GM21390 (cell line): Measurements from ENCODE around the gene TRPV4.

Experiments
- ATAC-seq: cut with Tn5 transposase; IDR thresholded peaks from one replicate; pipeline ENCODE4 v1.9.1; 2021; ENCODE audit not compliant: unreplicated experiment

TRPV4 gene

DNA sequence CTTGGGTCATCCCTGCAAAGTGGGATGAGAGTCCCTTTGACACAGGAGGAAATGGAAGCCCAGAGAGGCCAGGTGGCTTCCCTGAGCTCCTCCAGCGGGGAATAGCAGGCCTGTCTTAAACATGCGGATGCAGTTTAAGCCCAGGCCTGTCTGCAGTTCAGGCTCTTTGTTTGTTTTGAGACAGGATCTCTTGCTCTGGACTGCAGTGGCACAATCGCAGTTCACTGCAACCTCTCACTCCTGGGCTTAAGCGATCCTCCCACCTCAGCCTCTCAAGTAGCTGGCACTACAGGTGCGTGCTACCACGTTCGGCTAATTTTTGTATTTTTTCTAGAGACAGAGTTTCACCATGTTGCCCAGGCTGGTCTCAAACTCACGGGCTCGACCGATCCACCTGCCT, 3.5 kb downstream of the TRPV4 start:
- ATAC-seq = no peak

DNA sequence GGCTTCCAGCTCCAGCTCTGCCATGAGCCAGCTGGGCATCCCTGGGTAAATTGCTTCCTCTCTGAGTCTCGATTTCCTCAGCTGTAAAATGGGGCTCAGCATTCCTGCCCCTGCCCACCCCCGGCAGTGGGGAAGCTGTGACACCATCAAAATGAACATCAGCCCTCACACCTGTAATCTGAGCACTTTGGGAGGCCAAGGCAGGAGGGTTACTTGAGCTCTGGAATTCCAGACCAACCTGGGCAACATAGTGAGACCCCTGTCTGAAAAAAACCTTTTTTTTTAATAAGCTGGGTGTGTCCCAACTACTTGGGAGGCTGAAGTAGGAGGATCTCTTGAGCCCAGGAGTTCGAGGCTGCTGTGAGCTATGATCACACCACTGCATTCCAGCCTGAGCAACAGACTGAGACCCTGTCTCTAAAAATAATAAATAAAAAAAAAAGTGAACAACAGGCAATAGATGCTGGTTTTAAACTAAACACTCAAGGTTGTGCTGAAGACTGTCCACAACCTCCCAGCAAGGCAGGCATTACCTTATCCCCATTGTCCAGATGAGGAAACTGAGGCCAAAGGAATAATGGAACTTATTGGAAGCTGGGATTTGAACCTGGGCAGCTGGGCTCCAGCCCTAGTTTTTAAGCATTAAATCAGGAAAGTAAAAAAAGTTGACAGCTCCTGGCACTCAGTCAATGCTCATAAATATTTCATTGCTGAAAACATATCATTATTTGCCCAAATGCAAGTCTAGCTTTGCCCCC, 4.3 kb downstream of the TRPV4 start:
- no peak for ATAC-seq

DNA sequence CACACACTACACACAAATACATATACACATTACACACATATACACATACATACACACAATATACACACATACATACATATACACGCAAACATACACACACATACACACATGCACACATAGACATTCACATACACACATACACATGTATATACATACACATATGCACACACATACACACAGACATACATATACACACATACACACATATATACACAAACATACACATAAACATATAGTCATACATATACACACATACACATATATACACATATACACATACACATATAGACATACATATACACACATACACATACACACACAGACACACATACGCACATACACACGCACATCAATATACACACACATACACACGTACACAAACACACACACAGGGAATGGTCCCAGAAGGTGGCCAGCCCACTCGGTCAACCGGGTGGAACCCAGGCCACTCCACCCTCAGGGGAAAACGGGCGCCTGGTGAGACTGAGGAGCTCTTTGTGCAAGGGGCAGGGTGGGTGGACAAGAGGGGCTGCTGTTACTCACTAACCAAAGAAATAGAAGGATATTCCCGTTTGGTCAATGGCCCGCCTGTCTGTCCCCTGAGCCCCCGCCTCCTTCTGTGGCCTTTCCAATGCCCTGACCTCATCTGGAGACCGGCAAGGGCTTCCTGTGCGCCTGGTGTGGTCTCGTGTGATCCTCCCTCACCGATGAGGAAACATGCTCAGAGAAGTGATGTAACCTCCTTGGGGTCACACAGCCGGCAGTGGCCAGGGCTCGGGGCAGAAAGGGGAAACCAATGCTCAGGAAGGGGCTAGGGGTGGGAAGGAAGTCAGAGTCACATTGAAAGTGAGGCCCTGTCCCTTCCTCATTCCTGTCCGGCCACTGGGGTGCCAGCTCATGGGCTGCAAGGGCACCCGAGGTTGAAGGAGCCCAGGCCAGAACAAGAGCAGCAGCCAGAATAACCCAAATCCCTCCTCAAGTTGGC, 5.3 kb downstream of the TRPV4 start:
- no peak for ATAC-seq

DNA sequence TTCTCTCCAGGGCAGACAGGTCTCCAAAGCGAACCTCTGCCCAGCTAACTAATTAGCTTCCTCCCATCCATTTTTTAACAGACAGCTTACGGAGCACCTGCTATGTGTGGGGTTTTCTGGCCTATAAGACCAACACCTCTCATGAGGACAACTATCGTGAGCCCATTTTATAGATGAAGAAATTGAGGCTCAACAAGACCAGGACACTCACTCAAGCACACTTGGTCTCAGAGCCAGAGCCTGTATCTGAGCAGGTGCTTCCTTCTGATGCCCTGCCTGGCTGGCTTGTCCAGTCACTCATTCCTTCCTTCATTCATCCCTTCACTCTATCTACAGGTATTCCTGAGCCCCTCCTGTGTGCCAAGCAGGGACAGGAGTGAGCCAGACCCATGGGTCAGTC, 6.1 kb downstream of the TRPV4 start:
- ATAC-seq = no peak

DNA sequence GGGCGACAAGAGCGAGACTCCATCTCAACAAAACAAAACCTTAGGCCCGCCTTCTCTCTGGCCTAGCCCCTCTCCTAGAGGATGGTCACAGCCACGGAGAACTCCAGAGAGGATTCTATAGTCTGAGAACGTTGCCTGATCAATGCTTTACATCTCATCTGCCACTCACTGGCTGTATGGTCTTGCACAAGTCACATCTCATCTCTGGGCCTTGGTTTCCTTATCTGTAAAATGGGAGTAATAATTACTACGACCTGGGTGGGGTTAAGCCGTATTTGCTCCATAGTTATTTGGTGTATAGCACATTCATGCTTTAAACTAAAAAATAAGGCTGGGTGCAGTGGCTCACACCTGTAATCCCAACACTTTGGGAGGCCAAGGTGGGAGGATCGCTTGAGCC, 8.5 kb downstream of the TRPV4 start:
- ATAC-seq = no peak

DNA sequence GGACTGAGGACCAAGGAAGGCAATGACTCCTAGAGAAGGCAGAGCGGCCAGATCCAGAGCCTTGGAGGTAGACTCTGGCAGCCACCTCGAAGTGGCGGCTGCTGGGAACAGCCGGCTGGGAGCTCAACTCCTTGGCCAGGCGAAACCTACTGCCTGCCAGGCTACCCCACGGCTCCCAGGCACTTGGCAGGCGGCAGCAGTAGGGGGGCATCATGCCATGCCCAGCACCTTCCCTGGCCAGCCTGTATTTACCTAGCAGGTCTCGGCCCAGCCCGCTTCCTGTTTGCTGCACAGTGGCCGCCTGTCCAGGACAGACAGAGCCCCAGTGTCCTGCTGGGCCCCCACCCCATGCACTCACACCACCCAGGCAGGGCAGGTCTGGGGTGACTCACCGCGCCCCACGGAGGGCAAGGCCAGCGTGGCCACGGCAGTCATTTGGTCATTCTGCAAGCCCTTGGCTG, 10.2 kb downstream of the TRPV4 start:
- no peak for ATAC-seq

DNA sequence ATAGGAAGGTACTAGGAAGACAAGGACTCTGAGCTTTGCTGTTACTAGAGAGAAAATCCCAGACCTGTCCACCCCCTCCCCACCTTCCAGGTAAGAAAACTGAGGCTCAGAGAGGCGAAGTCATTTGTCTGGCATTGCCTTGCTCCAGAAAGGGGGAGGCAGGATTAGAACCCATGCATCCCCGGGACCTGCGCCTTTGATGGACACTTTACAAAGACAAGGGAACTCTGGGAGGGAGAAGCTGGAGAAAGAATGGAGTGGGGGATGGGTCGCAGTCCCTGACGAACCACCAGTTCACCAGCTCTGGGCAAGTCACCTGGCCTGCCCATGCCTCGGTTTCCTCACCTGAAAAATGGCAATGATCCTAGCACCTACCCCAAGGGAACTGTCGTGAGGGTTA, 10.8 kb downstream of the TRPV4 start:
- no peak for ATAC-seq

DNA sequence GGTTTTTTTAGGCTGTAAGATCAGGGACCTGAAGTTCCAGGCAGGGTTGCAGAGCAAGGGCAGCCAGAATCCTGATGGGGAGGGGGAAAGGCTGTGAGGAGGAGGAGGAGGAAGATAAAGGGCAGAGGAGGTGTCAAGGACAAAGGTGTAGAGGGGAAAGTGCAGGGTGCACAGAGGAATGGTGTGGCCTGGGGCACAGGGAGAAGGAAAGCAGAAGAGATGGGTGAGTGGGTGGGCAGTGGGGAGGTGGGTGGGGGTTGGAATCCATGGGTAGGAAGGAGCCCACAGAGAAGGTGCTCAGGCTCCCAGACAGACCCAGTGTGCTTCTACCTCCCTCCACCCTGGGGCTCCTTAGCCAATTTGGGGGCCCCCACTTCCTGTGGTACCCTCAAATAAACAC, 11.2 kb downstream of the TRPV4 start:
- ATAC-seq = no peak

DNA sequence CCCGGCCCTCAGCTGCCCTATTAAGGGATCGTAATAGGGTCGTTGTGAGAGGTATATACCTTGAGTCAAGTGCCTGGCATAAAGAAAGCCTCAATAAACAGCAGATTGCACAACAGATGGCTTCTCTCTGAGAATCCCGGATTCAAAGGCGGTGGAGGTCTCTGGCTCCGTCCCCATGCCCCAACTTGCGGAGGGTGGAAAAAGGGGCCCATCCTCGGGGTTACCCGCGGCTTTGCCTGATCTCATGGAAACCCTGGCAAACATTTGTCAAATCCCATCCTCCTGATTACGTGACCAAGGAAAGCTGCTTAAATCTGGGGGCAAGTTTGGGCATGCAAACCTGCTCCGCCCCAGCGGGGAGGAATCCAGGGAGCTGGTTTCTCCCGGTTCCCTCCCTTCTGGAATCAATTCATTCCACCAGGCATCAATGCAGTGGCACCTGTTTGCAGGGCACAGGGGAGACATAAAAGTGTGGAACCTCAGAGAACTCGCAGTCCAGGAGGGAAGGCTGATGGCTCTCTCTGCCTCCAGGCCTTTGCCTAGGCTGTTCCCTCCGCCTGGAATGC, 12.3 kb downstream of the TRPV4 start:
- ATAC-seq = no peak

DNA sequence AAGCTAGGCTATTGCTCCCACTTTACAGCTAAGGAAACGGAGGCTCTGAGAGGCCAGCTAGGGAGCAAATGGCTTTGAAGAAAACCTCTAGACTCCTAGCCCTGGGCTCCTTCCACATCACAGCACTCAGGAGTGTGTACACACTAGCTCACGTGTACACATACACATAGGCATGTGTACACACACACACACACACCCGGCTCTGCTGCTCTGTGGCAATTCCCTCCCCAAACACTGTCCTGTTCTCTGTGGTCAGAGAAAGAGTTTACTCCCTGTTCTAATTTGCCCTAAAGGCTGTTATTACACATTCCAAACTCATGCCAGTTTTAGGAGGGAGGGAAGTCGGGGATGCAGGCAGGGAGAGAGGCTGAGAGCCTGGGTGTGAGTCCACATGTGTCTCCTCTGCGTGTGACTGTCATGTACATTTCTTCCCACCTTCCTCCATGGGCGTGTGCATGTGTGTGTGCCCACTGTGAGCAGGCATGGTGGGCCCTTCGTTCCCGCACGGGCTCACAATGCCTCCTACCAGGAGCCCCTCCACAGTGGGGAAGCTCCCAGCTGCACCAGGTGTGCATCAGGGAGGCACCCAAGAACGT, 14.2 kb downstream of the TRPV4 start:
- no peak for ATAC-seq

DNA sequence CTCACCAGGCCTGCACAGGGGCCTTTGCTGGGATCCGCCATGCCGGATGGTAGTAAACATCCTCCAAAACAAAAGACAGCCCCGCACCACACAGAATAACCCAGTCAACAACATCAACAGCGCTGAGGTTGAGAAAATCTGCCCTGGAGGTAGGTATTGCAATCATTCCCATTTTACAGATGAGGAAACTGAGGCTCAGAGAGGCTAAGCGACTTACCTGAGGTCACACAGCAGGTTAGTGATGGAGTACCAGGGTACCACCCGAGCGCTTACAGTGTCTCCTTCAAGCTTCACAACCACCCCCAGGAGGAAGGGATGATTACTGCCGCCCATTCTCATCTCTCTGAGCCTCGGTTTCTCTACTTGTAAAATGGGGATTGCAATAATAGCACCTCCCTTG, 14.9 kb downstream of the TRPV4 start:
- ATAC-seq = no peak

DNA sequence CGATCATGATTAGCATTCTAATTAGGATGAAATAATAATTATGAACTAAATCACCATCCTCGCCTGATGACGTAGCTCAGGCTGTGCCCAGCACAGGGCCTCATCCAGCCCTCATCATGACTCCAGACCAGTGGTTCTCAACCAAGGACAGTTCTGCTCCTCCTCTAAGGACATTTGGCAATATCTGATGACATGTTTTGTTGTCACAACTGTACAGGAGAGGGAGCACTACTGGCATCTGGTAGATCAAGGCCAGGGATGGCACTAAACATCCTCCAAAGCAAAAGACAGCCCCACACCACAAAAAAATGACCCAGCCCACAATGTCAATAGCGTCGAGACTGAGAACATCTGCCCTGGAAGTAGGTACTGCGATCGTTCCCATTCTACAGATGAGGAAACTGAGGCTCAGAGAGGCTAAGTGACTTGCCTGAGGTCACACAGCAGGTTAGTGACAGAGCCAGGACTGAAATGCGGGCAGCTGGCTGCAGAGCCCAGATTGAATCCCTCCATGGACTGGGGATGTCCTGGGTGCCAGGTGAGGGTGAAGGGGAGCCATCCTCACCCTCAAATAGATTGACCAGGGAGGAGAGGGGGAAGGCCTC, 15.5 kb downstream of the TRPV4 start:
- no peak for ATAC-seq

DNA sequence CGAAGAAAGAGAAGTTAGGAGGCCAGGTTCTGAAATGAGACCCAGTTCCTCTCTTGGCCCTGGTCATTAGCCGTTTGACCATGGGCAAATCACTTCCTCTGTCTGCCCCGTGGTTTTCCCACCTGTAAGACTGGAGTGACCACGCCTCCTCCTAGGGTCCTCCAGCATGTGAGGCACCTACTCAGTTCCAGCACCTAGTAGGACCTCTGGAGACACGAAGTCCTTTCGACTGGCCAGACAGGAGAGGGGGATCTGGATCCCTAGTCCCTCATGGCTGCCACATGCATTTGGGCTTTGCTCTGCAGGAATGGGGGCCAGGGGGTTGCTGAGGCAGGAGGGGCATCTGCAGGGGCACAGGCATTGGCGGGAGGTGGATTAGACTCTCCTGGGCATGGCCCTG, 16.3 kb downstream of the TRPV4 start:
- ATAC-seq = no peak

DNA sequence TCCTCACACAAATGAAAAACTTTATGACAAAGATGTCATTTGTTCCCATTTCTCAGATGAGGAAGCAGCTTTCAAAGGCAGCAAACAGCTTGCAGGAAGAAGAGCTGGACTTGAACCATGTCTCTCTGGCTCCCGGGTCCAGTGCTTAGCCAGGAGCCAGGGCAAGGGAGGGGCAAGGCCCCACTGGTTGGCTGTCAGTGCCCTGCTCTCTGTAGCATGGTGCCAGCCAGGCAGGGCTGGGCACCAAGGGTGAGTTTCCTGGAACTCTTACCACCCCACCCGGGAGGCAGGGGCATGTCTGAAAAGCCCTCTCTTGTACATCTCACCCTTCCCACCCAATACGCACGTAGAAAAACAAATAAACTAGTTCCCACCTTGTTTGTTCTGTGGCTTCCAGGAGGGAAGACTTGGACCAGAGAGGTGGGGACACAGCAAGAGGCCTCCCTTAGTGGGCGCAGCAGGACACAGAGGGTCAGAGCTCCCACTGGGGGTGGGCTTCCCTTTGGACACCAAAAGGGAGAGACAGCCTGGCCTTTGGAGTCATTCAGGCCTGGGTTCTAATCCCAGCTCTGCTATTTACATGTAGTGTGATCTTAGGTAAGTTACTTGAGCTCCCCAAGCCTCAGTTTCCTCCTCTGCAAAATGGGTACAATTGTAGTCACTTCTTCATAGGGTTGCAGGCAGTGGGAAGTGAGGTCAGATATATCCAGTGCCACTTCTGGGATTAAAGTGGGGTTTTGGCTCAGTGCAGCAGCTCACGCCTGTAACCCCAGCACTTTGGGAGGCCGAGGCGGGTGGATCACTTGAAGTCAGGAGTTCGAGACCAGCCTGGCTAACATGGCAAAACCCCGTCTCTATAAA, 17.2 kb downstream of the TRPV4 start:
- ATAC-seq = no peak

DNA sequence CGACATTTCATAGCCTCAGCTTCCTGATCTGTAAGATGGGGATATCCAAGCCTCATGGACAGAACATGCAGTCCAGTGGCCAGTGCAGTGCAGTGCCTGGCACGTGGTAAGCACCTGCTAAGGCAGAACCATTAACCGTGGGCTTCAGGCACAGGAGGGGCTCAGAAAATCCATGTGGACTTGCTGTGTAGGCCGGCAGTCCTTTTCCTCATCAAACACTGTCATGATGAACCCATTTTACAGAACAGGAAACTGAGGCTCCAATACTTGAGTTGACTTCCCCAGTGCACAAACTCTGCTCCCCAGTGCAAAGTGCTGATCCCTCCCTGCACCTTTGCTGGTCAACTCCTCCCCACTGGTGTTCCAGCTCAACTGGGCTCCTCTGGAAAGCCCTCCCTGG, 18.0 kb downstream of the TRPV4 start:
- ATAC-seq = no peak

DNA sequence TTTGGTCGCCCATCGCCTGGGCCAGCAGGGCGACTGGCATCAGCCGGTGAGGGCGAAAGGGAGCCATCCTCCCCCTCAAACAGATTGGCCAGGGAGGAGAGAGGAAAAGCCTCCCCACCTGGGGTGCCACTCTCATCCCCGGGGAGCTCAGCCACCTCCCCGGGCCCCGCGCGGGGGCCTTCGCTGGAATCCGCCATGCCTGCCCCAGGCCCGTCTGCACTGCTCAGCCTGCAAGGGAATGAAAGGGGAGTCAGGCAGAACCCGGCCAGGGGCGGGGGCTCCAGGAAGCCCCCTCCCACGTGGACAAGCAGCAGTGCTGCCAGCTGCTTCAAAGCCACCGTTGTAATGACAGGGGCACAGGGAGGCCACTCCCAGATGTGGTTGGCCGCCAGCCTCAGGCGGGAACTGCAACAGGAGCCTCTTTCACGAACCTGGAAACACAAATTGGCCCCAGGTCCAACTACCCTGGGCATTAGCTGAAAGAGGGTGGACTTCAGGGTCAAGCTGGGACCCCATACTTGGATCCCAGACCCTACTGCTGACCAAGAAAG, 18.5 kb downstream of the TRPV4 start:
- no peak for ATAC-seq

DNA sequence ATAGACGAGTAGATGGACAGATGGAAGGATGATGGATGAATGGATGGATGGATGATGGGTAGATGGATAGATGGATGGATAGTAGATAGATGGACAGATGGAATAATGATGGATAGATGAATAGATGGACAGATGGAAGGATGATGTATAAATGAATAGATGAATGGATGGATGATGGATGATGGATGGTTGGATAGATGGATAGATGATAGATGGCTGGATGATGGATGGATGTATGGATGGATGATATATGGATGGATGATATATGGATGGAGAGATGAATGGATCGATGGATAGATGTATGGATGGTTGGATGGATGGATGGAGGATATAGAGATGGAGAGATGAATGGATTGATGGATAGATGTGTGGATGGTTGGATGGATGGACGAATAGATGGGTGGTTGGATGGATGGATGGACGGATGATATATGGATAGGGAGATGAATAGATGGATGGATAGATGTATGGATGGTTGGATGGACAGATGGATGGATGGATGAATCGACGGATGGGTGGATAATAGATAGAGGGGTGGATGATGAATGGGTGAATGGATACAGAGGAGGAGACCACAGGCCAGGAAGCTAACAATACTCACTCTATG, 19.3 kb downstream of the TRPV4 start:
- ATAC-seq = no peak

DNA sequence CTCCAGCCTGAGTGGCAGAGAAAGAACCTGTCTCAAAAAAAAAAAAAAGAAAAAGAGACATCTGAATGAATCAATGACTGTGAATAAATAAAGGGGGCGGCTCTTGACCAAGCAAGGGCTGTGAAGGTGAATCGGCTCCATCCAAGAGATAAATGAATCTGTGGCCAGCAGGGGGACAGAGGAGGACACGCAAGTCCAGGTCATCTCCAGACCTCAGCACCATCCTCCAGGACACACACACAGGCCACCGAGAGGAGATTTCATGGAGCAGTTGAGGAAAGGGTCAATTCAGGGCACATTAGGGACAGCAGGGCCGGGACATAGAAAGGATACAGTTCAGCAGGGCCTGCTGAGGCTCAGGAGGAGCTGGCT, 21.6 kb downstream of the TRPV4 start:
- no peak for ATAC-seq

DNA sequence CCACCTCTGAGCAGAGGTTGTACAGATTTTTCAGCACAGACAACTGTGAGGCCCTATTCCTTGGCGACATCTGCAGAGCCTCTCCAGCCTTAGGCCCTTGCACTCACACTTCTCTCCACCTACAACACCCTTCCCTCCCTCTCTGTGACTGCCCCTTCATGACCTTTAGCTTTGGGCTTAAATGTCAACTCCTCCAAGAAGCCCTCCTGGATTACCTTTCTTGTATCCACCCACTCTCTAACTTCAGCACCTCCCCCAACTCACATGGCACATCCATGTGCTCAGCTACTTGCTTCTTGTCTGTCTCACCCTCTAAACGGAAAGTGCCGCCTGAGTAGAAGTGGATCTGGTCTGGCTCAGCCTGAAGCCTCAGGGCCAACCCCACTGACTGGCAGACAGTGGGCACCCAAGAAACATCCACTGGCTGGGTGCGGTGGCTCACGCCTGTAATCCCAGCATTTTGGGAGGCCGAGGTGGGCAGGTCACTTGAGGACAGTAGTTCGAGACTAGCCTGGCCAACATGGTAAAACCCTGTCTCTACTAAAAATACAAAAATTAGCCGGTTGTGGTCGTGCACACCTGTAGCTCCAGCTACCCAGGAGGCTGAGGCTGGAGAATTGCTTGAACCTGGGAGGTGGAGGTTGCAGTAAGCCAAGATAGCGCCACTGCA, 22.1 kb downstream of the TRPV4 start:
- ATAC-seq = no peak
